ENCODE data around the gene NNAT.

NNAT gene

DNA sequence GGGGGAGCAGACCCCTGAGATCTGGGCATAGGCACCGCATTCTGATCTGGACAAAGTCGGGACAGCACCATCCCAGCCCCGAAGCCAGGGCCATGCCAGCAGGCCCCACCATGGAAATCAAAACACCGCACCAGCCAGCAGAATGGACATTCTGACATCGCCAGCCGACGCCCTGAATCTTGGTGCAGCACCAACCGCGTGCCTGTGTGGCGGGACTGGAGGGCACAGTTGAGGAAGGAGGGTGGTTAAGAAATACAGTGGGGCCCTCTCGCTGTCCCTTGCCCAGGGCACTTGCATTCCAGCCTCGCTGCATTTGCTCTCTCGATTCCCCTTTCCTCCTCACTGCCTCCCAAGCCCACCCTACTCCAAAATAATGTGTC lies 2.0 kb downstream of the NNAT start:
- H3K27ac ChIP-seq (ENCODE audit: poor library complexity, severe bottlenecking), result peak overlapping the region; percentile 98
- no peaks in the 10 kb centered on the region for H3K9me3 ChIP-seq (ENCODE audit: severe bottlenecking)
- H3K27me3 ChIP-seq (ENCODE audit: insufficient read depth, poor library complexity, severe bottlenecking), result no peaks in the 10 kb centered on the region
- ATAC-seq (ENCODE audit: low read depth), result no peak
- peak; percentile 85 for DNase-seq (ENCODE audit: low spot score)
- H3K4me1 ChIP-seq (ENCODE audit: insufficient read depth, poor library complexity, severe bottlenecking), result peaks cover 40% of the 10 kb centered on the region
- peaks cover 73% of the 10 kb centered on the region for H3K36me3 ChIP-seq (ENCODE audit: low read depth)
- TF ChIP-seq, protein P1, sequence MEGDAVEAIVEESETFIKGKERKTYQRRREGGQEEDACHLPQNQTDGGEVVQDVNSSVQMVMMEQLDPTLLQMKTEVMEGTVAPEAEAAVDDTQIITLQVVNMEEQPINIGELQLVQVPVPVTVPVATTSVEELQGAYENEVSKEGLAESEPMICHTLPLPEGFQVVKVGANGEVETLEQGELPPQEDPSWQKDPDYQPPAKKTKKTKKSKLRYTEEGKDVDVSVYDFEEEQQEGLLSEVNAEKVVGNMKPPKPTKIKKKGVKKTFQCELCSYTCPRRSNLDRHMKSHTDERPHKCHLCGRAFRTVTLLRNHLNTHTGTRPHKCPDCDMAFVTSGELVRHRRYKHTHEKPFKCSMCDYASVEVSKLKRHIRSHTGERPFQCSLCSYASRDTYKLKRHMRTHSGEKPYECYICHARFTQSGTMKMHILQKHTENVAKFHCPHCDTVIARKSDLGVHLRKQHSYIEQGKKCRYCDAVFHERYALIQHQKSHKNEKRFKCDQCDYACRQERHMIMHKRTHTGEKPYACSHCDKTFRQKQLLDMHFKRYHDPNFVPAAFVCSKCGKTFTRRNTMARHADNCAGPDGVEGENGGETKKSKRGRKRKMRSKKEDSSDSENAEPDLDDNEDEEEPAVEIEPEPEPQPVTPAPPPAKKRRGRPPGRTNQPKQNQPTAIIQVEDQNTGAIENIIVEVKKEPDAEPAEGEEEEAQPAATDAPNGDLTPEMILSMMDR (IDR thresholded peaks at IDR 0.05; ENCODE audit: poor library complexity, severe bottlenecking), result no peak
- H3K4me3 ChIP-seq (ENCODE audit: severe bottlenecking), result no peak overlapping the region

DNA sequence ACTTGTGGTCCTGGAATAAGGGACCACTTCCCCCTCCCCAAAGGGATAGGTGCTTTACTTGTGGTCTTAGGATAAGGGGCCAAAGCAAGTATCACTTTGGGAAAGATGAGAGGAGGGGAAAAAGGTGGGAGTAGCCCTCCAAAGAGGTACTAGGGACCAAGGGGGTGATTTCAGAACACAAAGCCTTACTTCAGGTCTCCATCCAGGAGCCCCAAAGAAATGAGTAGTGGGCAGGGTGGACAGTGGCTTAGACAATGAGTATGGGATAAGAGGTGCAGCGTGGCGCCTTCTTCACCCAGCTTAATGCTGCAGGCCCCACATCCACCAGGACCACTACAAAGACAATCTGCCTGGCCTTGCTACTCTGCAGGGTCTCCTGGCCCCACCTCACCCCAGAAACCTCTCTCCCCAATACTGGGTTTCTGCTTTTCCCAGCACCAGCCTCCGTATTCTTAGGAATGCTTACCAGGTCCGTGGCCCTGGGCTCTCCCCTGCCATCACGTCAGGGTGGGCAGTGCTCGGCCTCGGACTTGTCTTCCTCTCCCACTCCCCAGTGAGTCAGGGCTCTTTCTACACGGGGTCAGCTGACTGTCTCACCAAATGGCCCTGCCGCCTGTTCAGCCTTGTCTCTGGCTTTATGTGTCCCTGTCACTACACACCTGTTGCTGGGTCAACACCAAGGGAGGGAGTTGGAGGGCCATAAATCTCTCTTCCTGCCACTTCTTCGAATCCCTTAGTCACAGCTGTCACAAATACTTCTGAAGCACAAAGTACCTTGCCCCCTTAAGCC lies 3.1 kb downstream of the NNAT start:
- H3K4me3 ChIP-seq (ENCODE audit: severe bottlenecking), result no peak overlapping the region
- peak overlapping the region; percentile 98 for H3K27ac ChIP-seq (ENCODE audit: poor library complexity, severe bottlenecking)
- H3K27me3 ChIP-seq (ENCODE audit: insufficient read depth, poor library complexity, severe bottlenecking), result no peaks in the 10 kb centered on the region
- no peaks in the 10 kb centered on the region for H3K9me3 ChIP-seq (ENCODE audit: severe bottlenecking)
- DNase-seq (ENCODE audit: low spot score) (peak; percentile 83), ATAC-seq (ENCODE audit: low read depth) (no peak)
- peaks cover 47% of the 10 kb centered on the region for H3K4me1 ChIP-seq (ENCODE audit: insufficient read depth, poor library complexity, severe bottlenecking)
- H3K36me3 ChIP-seq (ENCODE audit: low read depth), result peaks cover 62% of the 10 kb centered on the region
- TF ChIP-seq, protein P1 (IDR thresholded peaks at IDR 0.05; ENCODE audit: poor library complexity, severe bottlenecking), result no peak

DNA sequence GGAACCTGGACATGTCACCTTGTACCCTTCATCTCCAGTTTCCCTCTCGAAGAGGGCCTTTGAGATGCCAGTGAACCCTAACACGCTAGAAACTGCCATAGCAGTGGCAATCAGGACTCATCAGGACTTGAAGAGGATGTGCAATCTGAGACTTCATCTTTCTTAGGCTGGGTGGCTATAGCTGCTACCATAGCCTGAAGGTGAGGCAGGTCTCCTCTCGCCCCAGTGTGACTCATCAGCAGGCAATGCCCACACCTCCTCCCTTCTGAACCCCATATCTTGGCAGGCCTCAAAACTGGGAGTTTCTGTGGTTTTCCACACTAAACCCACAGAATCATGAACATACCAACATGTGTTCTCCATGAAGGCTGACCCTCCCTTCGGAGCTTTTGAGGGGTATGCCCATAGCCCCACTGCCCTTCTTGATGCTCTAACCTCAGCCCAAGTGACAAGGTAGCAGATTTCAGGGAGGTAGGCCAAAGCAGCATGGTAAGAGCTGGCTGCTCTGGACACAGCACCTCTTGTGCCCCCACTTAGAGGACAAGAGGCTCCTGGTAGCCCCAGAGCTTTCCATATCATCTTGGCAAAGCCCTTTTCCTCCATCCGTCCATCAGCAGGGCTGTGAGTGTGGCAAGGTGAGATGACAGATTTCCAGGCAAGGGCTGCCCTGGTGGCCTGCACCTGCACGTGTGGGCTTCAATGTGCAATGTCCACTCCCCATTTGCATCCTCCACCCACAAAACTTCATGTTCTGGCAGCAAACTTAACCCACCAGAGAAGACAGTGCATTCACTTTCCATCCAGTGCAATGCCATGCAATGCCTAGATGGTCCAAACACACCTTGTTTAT lies 4.0 kb downstream of the NNAT start:
- H3K27me3 ChIP-seq (ENCODE audit: insufficient read depth, poor library complexity, severe bottlenecking), result no peaks in the 10 kb centered on the region
- H3K4me1 ChIP-seq (ENCODE audit: insufficient read depth, poor library complexity, severe bottlenecking), result peaks cover 47% of the 10 kb centered on the region
- no peaks in the 10 kb centered on the region for H3K9me3 ChIP-seq (ENCODE audit: severe bottlenecking)
- TF ChIP-seq, protein P1 (IDR thresholded peaks at IDR 0.05; ENCODE audit: poor library complexity, severe bottlenecking), result no peak
- ATAC-seq (ENCODE audit: low read depth) (peak; percentile 75), DNase-seq (ENCODE audit: low spot score) (peak; percentile 100)
- peaks cover 53% of the 10 kb centered on the region for H3K36me3 ChIP-seq (ENCODE audit: low read depth)
- H3K4me3 ChIP-seq (ENCODE audit: severe bottlenecking), result no peak overlapping the region
- peak overlapping the region; percentile 98 for H3K27ac ChIP-seq (ENCODE audit: poor library complexity, severe bottlenecking)

DNA sequence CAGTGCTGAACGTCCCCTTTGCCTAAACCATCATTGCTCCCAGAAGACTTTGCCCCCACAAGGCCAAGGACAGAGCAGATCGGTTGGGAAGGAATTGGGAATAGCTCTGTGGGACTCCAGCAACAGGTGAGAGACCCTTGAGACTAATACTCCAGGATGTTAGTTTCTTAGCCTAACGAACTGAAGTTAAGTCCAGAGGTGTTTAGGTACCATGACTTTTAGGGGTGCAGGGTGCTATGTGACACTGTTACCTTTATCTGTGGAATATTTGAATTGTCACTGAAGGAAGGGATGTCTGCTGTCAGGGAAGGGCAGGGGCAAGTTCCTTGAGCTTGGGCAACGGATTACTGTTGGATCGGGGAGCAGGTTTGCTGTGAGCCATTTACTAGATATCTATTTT lies 4.8 kb downstream of the NNAT start:
- Histone ChIP-seq H3K4me1 (ENCODE audit: insufficient read depth, poor library complexity, severe bottlenecking) (peaks cover 47% of the 10 kb centered on the region), H3K36me3 (ENCODE audit: low read depth) (peaks cover 46% of the 10 kb centered on the region), H3K4me3 (ENCODE audit: severe bottlenecking) (peak overlapping the region; percentile 90), H3K27me3 (ENCODE audit: insufficient read depth, poor library complexity, severe bottlenecking) (no peaks in the 10 kb centered on the region), H3K27ac (ENCODE audit: poor library complexity, severe bottlenecking) (peak overlapping the region; percentile 98), H3K9me3 (ENCODE audit: severe bottlenecking) (no peaks in the 10 kb centered on the region)
- TF ChIP-seq, protein P1 (IDR thresholded peaks at IDR 0.05; ENCODE audit: poor library complexity, severe bottlenecking), result no peak
- DNase-seq (ENCODE audit: low spot score), result peak; percentile 21
- ATAC-seq (ENCODE audit: low read depth), result no peak; the same call in 2 of the 3 replicates

All from RWPE2 (cell line).